HepG2 (cell line): ENCODE measurements around the gene N4BP2. TPM values are rescaled to one million over a fixed set of nuclear protein-coding genes. Genes with fewer than 3 reads are reported as not detected.

Experiments used
- ARHGAP35 ChIP-seq: sonication (generic); formaldehyde crosslinking; IDR thresholded peaks from 2 replicates; pipeline ENCODE4 v1.9.0; 2022; ENCODE audit warnings: mild to moderate bottlenecking, inconsistent platforms, moderate library complexity, missing genetic modification reagents, borderline replicate concordance
- ARNT2 ChIP-seq: sonication (generic); formaldehyde crosslinking; IDR thresholded peaks from 2 replicates; pipeline ENCODE4 v1.8.0; 2022; ENCODE audit warnings: mild to moderate bottlenecking, low read depth, missing genetic modification reagents, moderate library complexity
- CENPT ChIP-seq: sonication (generic); formaldehyde crosslinking; IDR thresholded peaks from 2 replicates; pipeline ENCODE4 v1.8.0; 2022; ENCODE audit warnings: low read depth, mild to moderate bottlenecking, moderate library complexity, missing genetic modification reagents
- CREB1 ChIP-seq, 2 experiments: fragments of 450-650 bp in 1 of 2; IDR thresholded peaks; 2 replicates each; pipeline ENCODE4 v1.6.1; 2016 to 2017; ENCODE audit warnings: control low read depth in 1 of 2, mild to moderate bottlenecking in 1 of 2, missing compliant biosample characterization in 1 of 2, missing genetic modification characterization in 1 of 2
- FOXA1 ChIP-seq, 2 experiments: fragments of 450-650 bp in 1 of 2; sonication (generic) in 1 of 2; formaldehyde crosslinking in 1 of 2; IDR thresholded peaks; 2 replicates each; pipeline versions ENCODE4 v1.4.0 to v1.6.1; 2016 to 2020; ENCODE audit warnings: missing genetic modification reagents in 1 of 2
- GATAD1 ChIP-seq: IDR thresholded peaks from 2 replicates; pipeline ENCODE4 v1.6.1; 2016; ENCODE audit warnings: missing genetic modification reagents, missing compliant biosample characterization
- KDM2A ChIP-seq: sonication (generic); formaldehyde crosslinking; IDR thresholded peaks from 2 replicates; pipeline ENCODE4 v1.4.0; 2020; ENCODE audit warnings: low read depth, missing genetic modification reagents, borderline replicate concordance
- KLF16 ChIP-seq, 2 experiments: sonication (generic) in 1 of 2; formaldehyde crosslinking in 1 of 2; IDR thresholded peaks; 2 replicates each; pipeline versions ENCODE4 v1.6.1 to v1.8.0; 2016 to 2023; ENCODE audit warnings: missing genetic modification reagents in 2 of 2, missing compliant biosample characterization in 1 of 2
- MED13 ChIP-seq: sonication (generic); formaldehyde crosslinking; IDR thresholded peaks from 2 replicates; pipeline ENCODE4 v1.5.0; 2020; ENCODE audit warnings: missing genetic modification reagents
- MXI1 ChIP-seq: IDR thresholded peaks from 3 replicates; pipeline ENCODE4 v1.6.1; 2012; ENCODE audit warnings: low read depth, low read length, inconsistent platforms, borderline replicate concordance
- NR3C1 ChIP-seq: sonication (generic); formaldehyde crosslinking; IDR thresholded peaks from 2 replicates; pipeline ENCODE4 v1.4.0; 2020; ENCODE audit warnings: missing genetic modification reagents
- RAD21 ChIP-seq: fragments of 450-650 bp; formaldehyde crosslinking; IDR thresholded peaks from 2 replicates; pipeline ENCODE4 v1.5.0; 2020; ENCODE audit warnings: mild to moderate bottlenecking
- SAP130 ChIP-seq: IDR thresholded peaks from 2 replicates; pipeline ENCODE4 v1.6.1; 2016; ENCODE audit warnings: low read depth
- SIN3A ChIP-seq: IDR thresholded peaks from 2 replicates; pipeline ENCODE4 v1.6.1; 2011; ENCODE audit warnings: low read depth, mild to moderate bottlenecking, control low read depth, low read length, borderline replicate concordance
- SIX1 ChIP-seq: sonication (generic); formaldehyde crosslinking; IDR thresholded peaks from 2 replicates; pipeline ENCODE4 v1.4.0; 2020; ENCODE audit warnings: missing genetic modification reagents, borderline replicate concordance
- SP5 ChIP-seq: IDR thresholded peaks from 2 replicates; pipeline ENCODE4 v1.6.1; 2016; ENCODE audit warnings: low read depth, borderline replicate concordance
- TBP ChIP-seq: sonication (generic); formaldehyde crosslinking; IDR thresholded peaks from 2 replicates; pipeline ENCODE4 v1.5.0; 2020; ENCODE audit warnings: missing genetic modification reagents
- ZBTB7A ChIP-seq: sonication (generic); formaldehyde crosslinking; IDR thresholded peaks from 2 replicates; pipeline ENCODE4 v1.8.0; 2022; ENCODE audit warnings: mild to moderate bottlenecking, missing genetic modification reagents
- ZNF138 ChIP-seq: sonication (generic); formaldehyde crosslinking; IDR thresholded peaks from 2 replicates; pipeline ENCODE4 v1.5.0; 2020; ENCODE audit warnings: mild to moderate bottlenecking, low read depth, missing genetic modification reagents
- ZNF180 ChIP-seq: sonication (generic); formaldehyde crosslinking; IDR thresholded peaks from 2 replicates; pipeline ENCODE4 v1.4.0; 2020; ENCODE audit warnings: low read depth, missing genetic modification reagents, borderline replicate concordance
- ZNF20 ChIP-seq: sonication (generic); formaldehyde crosslinking; IDR thresholded peaks from 2 replicates; pipeline ENCODE4 v1.4.0; 2020; ENCODE audit warnings: mild to moderate bottlenecking, moderate library complexity, missing genetic modification reagents
- ZNF501 ChIP-seq: sonication (generic); formaldehyde crosslinking; IDR thresholded peaks from 2 replicates; pipeline ENCODE4 v1.5.1; 2020; ENCODE audit warnings: mild to moderate bottlenecking, moderate library complexity, missing genetic modification reagents
- ZNF577 ChIP-seq: sonication (generic); formaldehyde crosslinking; IDR thresholded peaks from 2 replicates; pipeline ENCODE4 v1.4.0; 2020; ENCODE audit warnings: mild to moderate bottlenecking, low read depth, missing genetic modification reagents, borderline replicate concordance
- ZNF607 ChIP-seq: sonication (generic); formaldehyde crosslinking; IDR thresholded peaks from 2 replicates; pipeline ENCODE4 v1.5.1; 2020; ENCODE audit warnings: missing genetic modification reagents, mild to moderate bottlenecking, borderline replicate concordance
- polyA plus RNA-seq, 8 experiments: library from polyadenylated mRNA; depleted of rRNA in 3 of 8; stranded (reverse) in 7 of 8; unstranded in 1 of 8; fragments of >200 nt; fragmentation: Illumina TruSeq in 4 of 8; extraction: Trizol in 4 of 8; gene quantifications; 2 replicates each; pipeline versions ENCODE4 v1.2.1 to v1.2.3, GENCODE V29; 2011 to 2016; ENCODE audit warnings: low read depth in 4 of 8, missing spikeins in 1 of 8, mixed read lengths in 1 of 8; ENCODE audit not compliant: insufficient read depth in 1 of 8
- total RNA-seq, 5 experiments: library from RNA; depleted of rRNA; stranded (reverse); fragments of >200 nt; fragmentation: Illumina TruSeq; extraction: Trizol; gene quantifications; 2 replicates each; pipeline ENCODE4 v1.2.3, GENCODE V29; 2016; ENCODE audit warnings: low read depth in 1 of 5
- TF ChIP-seq, protein P1 (sequence below): sonication (generic); formaldehyde crosslinking; conservative IDR thresholded peaks from 2 replicates; pipeline ENCODE4 v1.8.0; 2022; ENCODE audit warnings: low read depth, missing genetic modification reagents
- TF ChIP-seq, protein P2 (sequence below): sonication (generic); formaldehyde crosslinking; IDR thresholded peaks from 2 replicates; pipeline ENCODE4 v1.4.0; 2020; ENCODE audit warnings: mild to moderate bottlenecking, missing genetic modification reagents

N4BP2 gene
- total and polyA plus RNA-seq, 2 of the 13 experiments (the other 11 are each of a cell fraction or from before 2014, with no cell fraction given): 5.6 to 12.9 TPM

DNA sequence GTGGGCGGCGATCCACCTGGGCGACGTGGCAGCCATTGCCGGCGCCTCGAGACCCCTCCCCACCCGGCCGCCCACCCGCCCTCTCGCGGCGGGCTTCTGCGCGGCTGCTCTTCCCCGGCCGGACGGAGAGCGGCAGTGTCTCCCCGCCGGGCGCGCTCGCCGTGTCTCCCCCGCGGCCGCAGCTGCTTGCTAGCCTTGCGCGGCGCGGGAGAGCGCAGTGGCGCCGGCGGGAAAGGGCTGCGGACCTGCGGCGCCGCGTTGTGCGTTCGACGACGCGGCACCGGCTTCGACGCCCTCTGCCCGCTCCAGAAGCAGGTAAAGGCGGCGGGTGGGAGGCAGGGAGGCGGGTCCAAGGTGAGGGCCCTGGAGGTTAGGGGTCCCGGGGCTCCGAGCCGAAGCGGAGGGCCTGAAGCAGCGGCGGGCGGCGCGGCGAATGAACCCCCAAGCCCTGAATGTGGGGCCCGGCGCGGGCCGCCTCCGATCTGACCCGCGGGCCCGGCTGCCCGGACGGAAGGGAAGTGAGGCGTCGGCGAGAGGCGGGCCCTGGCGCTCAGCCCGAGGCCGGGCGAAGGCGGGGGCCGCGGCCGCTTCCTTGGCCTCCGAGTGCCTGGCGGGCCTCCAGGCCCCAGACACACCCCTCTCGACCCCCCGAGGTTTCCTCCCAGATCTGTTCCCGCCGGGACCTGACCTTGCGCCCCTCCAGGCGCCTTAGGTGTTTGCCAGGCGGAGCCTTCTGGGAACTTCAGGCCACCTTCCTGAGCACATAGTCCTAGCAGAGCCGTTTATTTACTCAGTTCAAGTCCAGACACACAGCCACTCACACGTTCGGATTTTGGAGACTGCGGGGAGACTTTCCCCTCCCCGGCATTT is at the start of gene N4BP2 (continued):
- TF ChIP-seq KDM2A (CRISPR knock-in tag) (0 out of 2 replicates have a peak, but pooled peaks have one; percentile 35), TBP (0 out of 2 replicates have a peak, but pooled peaks have one; percentile 19), SAP130 (CRISPR knock-in tag) (peak; percentile 51), RAD21 (CRISPR knock-in tag) (peak; percentile 90), KLF16 (CRISPR knock-in tag; IDR thresholded peaks at IDR 0.05) (0 out of 4 replicates have a peak, but pooled peaks of 1 of the 2 experiments have one; percentile 21), ZBTB7A (CRISPR knock-in tag) (peak; percentile 99), ZNF180 (CRISPR knock-in tag) (no peak), GATAD1 (no peak; the same call in 1 of the 2 replicates), ARNT2 (CRISPR knock-in tag) (peak; percentile 87), SIX1 (no peak), NR3C1 (CRISPR knock-in tag) (no peak), ZNF138 (CRISPR knock-in tag) (0 out of 2 replicates have a peak, but pooled peaks have one; percentile 85), SP5 (CRISPR knock-in tag) (peak; percentile 32; the same call in 1 of the 2 replicates), FOXA1 (IDR thresholded peaks at IDR 0.05) (no peak), FOXA1 (CRISPR knock-in tag; IDR thresholded peaks at IDR 0.05) (peak; percentile 37; the same call in 1 of the 2 replicates), SIN3A (peak; percentile 41; the same call in 1 of the 2 replicates), ZNF20 (CRISPR knock-in tag) (no peak), ZNF577 (CRISPR knock-in tag) (peak; percentile 68; the same call in 1 of the 2 replicates), CENPT (CRISPR knock-in tag) (peak; percentile 84; the same call in 1 of the 2 replicates), ZNF607 (CRISPR knock-in tag) (peak; percentile 78; the same call in 1 of the 2 replicates), MXI1 (peak; percentile 46; the same call in 1 of the 3 replicates), MED13 (peak; percentile 65; the same call in 1 of the 2 replicates), CREB1 (IDR thresholded peaks at IDR 0.05) (no peak), CREB1 (CRISPR knock-in tag; IDR thresholded peaks at IDR 0.05) (no peak), ZNF501 (CRISPR knock-in tag) (peak; percentile 51), ARHGAP35 (CRISPR knock-in tag) (peak; percentile 70; the same call in 1 of the 2 replicates)
- TF ChIP-seq, protein P1, sequence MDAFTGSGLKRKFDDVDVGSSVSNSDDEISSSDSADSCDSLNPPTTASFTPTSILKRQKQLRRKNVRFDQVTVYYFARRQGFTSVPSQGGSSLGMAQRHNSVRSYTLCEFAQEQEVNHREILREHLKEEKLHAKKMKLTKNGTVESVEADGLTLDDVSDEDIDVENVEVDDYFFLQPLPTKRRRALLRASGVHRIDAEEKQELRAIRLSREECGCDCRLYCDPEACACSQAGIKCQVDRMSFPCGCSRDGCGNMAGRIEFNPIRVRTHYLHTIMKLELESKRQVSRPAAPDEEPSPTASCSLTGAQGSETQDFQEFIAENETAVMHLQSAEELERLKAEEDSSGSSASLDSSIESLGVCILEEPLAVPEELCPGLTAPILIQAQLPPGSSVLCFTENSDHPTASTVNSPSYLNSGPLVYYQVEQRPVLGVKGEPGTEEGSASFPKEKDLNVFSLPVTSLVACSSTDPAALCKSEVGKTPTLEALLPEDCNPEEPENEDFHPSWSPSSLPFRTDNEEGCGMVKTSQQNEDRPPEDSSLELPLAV (CRISPR knock-in tag): peak; percentile 87; the same call in 1 of the 2 replicates
- TF ChIP-seq, protein P2, sequence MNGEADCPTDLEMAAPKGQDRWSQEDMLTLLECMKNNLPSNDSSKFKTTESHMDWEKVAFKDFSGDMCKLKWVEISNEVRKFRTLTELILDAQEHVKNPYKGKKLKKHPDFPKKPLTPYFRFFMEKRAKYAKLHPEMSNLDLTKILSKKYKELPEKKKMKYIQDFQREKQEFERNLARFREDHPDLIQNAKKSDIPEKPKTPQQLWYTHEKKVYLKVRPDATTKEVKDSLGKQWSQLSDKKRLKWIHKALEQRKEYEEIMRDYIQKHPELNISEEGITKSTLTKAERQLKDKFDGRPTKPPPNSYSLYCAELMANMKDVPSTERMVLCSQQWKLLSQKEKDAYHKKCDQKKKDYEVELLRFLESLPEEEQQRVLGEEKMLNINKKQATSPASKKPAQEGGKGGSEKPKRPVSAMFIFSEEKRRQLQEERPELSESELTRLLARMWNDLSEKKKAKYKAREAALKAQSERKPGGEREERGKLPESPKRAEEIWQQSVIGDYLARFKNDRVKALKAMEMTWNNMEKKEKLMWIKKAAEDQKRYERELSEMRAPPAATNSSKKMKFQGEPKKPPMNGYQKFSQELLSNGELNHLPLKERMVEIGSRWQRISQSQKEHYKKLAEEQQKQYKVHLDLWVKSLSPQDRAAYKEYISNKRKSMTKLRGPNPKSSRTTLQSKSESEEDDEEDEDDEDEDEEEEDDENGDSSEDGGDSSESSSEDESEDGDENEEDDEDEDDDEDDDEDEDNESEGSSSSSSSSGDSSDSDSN: peak; percentile 35; the same call in 1 of the 2 replicates
